AG09309 (cell line): Measurements from ENCODE around the gene FCAR.
"Not testable (repeated sequence)": the region's sequence is repeated elsewhere in the genome, so short reads cannot be mapped to it uniquely, and the experiment has no call there.

ENCODE experiments used
- DNase-seq: peaks from one replicate; pipeline ENCODE4 v3.0.0-alpha.2; 2010; ENCODE audit warnings: low read depth
- H3K4me3 ChIP-seq: 2 replicates; pipeline ENCODE4 v1.5.1; 2011; ENCODE audit warnings: mild to moderate bottlenecking, low read depth, low read length, moderate library complexity; ENCODE audit not compliant: control insufficient read depth
- TF ChIP-seq, protein P1 (sequence below): IDR thresholded peaks from 2 replicates; pipeline ENCODE4 v1.5.1; 2011; ENCODE audit warnings: mild to moderate bottlenecking, low read depth, low read length, inconsistent platforms; ENCODE audit not compliant: insufficient read depth, control insufficient read depth; ENCODE audit errors: missing control alignments

FCAR gene

GRCh38 chr19:54905421-54905802, 31.4 kb downstream of the FCAR start:
- no peak for DNase-seq
- TF ChIP-seq, protein P1, sequence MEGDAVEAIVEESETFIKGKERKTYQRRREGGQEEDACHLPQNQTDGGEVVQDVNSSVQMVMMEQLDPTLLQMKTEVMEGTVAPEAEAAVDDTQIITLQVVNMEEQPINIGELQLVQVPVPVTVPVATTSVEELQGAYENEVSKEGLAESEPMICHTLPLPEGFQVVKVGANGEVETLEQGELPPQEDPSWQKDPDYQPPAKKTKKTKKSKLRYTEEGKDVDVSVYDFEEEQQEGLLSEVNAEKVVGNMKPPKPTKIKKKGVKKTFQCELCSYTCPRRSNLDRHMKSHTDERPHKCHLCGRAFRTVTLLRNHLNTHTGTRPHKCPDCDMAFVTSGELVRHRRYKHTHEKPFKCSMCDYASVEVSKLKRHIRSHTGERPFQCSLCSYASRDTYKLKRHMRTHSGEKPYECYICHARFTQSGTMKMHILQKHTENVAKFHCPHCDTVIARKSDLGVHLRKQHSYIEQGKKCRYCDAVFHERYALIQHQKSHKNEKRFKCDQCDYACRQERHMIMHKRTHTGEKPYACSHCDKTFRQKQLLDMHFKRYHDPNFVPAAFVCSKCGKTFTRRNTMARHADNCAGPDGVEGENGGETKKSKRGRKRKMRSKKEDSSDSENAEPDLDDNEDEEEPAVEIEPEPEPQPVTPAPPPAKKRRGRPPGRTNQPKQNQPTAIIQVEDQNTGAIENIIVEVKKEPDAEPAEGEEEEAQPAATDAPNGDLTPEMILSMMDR, result no peak
- H3K4me3 ChIP-seq, result no peak overlapping the region

DNA sequence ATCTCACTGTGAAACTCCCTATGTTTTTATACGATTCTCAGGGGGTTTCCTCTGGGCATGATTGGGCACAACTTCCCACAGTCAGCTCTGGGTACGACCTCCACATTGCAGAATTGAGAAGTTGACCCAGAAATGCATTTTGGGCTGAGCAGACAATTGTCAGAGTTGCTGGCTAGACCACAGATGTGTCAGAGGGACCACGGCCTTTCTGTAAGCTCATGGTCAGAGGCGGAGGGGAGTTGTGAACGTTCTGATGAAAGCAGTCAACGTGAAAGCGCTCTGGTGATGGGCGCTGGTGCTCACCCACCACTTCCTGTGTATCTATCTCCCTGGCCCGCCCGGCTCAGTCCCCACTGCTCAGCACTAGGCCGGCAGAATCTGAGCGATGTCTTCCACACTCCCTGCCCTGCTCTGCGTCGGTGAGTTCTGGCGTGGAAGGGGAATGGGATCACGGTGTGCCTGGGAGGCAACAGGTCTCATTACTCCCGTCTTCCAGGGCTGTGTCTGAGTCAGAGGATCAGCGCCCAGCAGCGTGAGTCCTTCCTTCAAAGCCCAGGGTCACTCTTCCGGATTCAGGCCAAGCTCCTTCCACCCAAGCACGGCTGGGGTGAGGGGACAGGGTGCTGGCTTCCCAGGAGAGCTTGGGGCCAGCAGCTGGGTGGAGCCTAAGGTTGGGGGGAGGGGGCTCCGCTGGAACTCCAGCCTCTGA, 31.9 kb downstream of the FCAR start, which contains the start of gene NCR1:
Gene NCR1 (plus strand): TSS at position 346 of the 709 bp plus-strand sequence. CDS start 40 bp downstream, at position 386.
- TF ChIP-seq, protein P1, result no peak
- no peak within 1 kb of the TSS for H3K4me3 ChIP-seq
- DNase-seq, result no peak

- H3K4me3 ChIP-seq, result no peak overlapping the region
- TF ChIP-seq, protein P1, result no peak
- DNase-seq, result no peak
These were observed 32.8 kb downstream of the FCAR start for GRCh38 chr19:54906819-54907218.

DNA sequence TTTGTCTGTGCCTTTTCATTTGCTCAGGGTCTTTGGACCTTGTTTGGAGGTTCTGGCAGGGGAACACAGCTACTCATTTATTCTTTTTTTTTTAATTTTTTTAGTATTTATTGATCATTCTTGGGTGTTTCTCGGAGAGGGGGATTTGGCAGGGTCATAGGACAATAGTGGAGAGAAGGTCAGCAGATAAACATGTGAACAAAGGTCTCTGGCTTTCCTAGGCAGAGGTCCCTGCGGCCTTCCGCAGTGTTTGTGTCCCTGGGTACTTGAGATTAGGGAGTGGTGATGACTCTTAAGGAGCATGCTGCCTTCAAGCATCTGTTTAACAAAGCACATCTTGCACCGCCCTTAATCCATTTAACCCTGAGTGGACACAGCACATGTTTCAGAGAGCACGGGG, 33.9 kb downstream of the FCAR start:
- H3K4me3 ChIP-seq, DNase-seq: not testable (repeated sequence)

- TF ChIP-seq, protein P1, result no peak
- no peak for DNase-seq
These were observed 42.8 kb downstream of the FCAR start for GRCh38 chr19:54916822-54917221.

GRCh38 chr19:54918499-54918898, 44.5 kb downstream of the FCAR start:
- no peak overlapping the region for H3K4me3 ChIP-seq
- DNase-seq, result no peak
- TF ChIP-seq, protein P1, result no peak

More at GRCh38 chr19:54916822-54917221, 42.8 kb downstream of the FCAR start:
- H3K4me3 ChIP-seq, result no peak overlapping the region

- H3K4me3 ChIP-seq, DNase-seq: not testable (repeated sequence)
These were observed 45.9 kb downstream of the FCAR start for GRCh38 chr19:54919646-54920563.
